K562 (cell line): Measurements from ENCODE around the gene SOBP. TPM values are rescaled to one million over a fixed set of nuclear protein-coding genes. Genes with fewer than 3 reads are reported as not detected.

Experiments used
- ATAC-seq: fragments of 200-7000 bp; cut with Tn5 transposase; 3 replicates; pipeline ENCODE4 v1.9.1; 2020; ENCODE audit warnings: moderate library complexity
- BruUV-seq: library from RNA; stranded (reverse); fragments of 400-500 nt; replicated peaks from 2 replicates; lab custom pipeline; 2021; lab: Mats Ljungman, UMichigan
- CTCF ChIA-PET: fragments of 300-600 bp; formaldehyde crosslinking; extraction: SDS; loops from one replicate; lab custom pipeline; 2021; ENCODE audit warnings: low intra/inter-chr PET ratio; lab: Yijun Ruan, JAX
- POLR2A ChIA-PET: fragments of 300-600, 350-650 bp; sonication (Branson Sonifier 250); formaldehyde crosslinking; extraction: SDS; loops from one replicate; lab custom pipeline; 2021; ENCODE audit warnings: antibody characterized with exemption, inconsistent platforms; lab: Yijun Ruan, JAX
- DNase-seq, 4 experiments: peaks; one replicate each; pipeline versions ENCODE4 v3.0.0 to v3.0.0-alpha.2; 2011 to 2018; ENCODE audit warnings: low spot score in 3 of 4, mixed read lengths in 3 of 4; ENCODE audit errors: extremely low read depth in 1 of 4
- FAIRE-seq: peaks from 2 replicates; lab custom pipeline; 2011; peaks lifted over from hg19 to GRCh38; lab: Jason Lieb, UNC
- H2AFZ ChIP-seq: 2 replicates; pipeline ENCODE4 v1.6.0; 2011; ENCODE audit warnings: low read depth, low read length, control low read depth, inconsistent platforms
- H3K27ac ChIP-seq: fragments of 200-600 bp; 3 replicates; pipeline ENCODE4 v1.8.0; 2011; ENCODE audit warnings: low read depth, mild to moderate bottlenecking, control low read depth, inconsistent platforms, low read length, moderate library complexity, mixed read lengths; ENCODE audit errors: extremely low read depth
- H3K27me3 ChIP-seq, 2 experiments: fragments of 300-600 bp in 1 of 2; 2 replicates in 1 of 2; 3 replicates in 1 of 2; pipeline versions ENCODE4 v1.6.0 to v1.8.0; 2011; ENCODE audit warnings: inconsistent platforms in 2 of 2, low read length in 2 of 2, mild to moderate bottlenecking in 1 of 2, mixed read lengths in 1 of 2, moderate library complexity in 1 of 2; ENCODE audit not compliant: control insufficient read depth in 2 of 2, insufficient read depth in 2 of 2
- H3K36me3 ChIP-seq: fragments of 300-600 bp; 3 replicates; pipeline ENCODE4 v1.8.0; 2011; ENCODE audit warnings: mild to moderate bottlenecking, low read length, inconsistent platforms; ENCODE audit not compliant: control insufficient read depth, insufficient read depth
- H3K4me1 ChIP-seq, 2 experiments: fragments of 200-600 bp in 1 of 2; replicated peaks in 1 of 2; 2 replicates in 1 of 2; 3 replicates in 1 of 2; pipeline versions ENCODE4 v1.5.1 to v1.8.0; 2011; ENCODE audit warnings: inconsistent platforms in 2 of 2, low read length in 2 of 2, mild to moderate bottlenecking in 1 of 2, mixed read lengths in 1 of 2, moderate library complexity in 1 of 2; ENCODE audit not compliant: control insufficient read depth in 2 of 2, insufficient read depth in 2 of 2
- H3K4me2 ChIP-seq: 2 replicates; pipeline ENCODE4 v1.6.1; 2011; ENCODE audit warnings: low read length, control low read depth, inconsistent platforms, mixed read lengths; ENCODE audit not compliant: insufficient read depth
- H3K4me3 ChIP-seq: fragments of 200-600 bp; sonication (generic), shearing (Covaris generic); 2 replicates; pipeline ENCODE4 v1.5.1; 2016; ENCODE audit warnings: control low read depth, inconsistent platforms
- H3K79me2 ChIP-seq: fragments of 200-600 bp; 3 replicates; pipeline ENCODE4 v1.8.0; 2011; ENCODE audit warnings: low read length, inconsistent platforms; ENCODE audit not compliant: control insufficient read depth, insufficient read depth
- H3K9ac ChIP-seq, 2 experiments: 2 replicates each; pipeline versions ENCODE4 v1.6.0 to v1.6.1; 2011; ENCODE audit warnings: low read depth in 2 of 2, low read length in 2 of 2, control low read depth in 1 of 2, inconsistent platforms in 1 of 2, mild to moderate bottlenecking in 1 of 2, mixed read lengths in 1 of 2; ENCODE audit not compliant: insufficient read depth in 1 of 2
- H3K9me1 ChIP-seq: one replicate; pipeline ENCODE4 v1.6.0; 2011; ENCODE audit warnings: inconsistent platforms, mild to moderate bottlenecking, low read length, moderate library complexity; ENCODE audit not compliant: control insufficient read depth, insufficient read depth
- H3K9me3 ChIP-seq: replicated peaks from 2 replicates; pipeline ENCODE4 v1.5.1; 2011; ENCODE audit warnings: low read depth, low read length, inconsistent platforms; ENCODE audit not compliant: control insufficient read depth, insufficient read depth
- H4K20me1 ChIP-seq: replicated peaks from 2 replicates; pipeline ENCODE4 v1.6.1; 2011; ENCODE audit warnings: low read length, inconsistent platforms, mixed read lengths; ENCODE audit not compliant: control insufficient read depth, insufficient read depth
- CSDE1 ChIP-seq, 2 experiments: fragments of 450-650 bp; IDR thresholded peaks; 2 replicates each; pipeline ENCODE4 v1.6.1; 2016; ENCODE audit warnings: mild to moderate bottlenecking in 1 of 2
- HCFC1 ChIP-seq: IDR thresholded peaks from 2 replicates; pipeline ENCODE4 v1.6.1; 2012; ENCODE audit warnings: low read depth, low read length, improper control_type of control experiment
- KLF10 ChIP-seq: fragments of 250-450 bp; sonication (Bioruptor Pico); IDR thresholded peaks from 2 replicates; pipeline ENCODE4 v1.6.1; 2021; ENCODE audit warnings: matching md5 sums
- MEIS2 ChIP-seq: fragments of 450-650 bp; IDR thresholded peaks from 2 replicates; pipeline ENCODE4 v1.6.1; 2014; ENCODE audit warnings: mild to moderate bottlenecking; ENCODE audit not compliant: partially characterized antibody
- MTA2 ChIP-seq: fragments of 450-650 bp; IDR thresholded peaks from 2 replicates; pipeline ENCODE4 v1.6.1; 2016; ENCODE audit warnings: low read depth
- RAD51 ChIP-seq: fragments of 450-650 bp; IDR thresholded peaks from 2 replicates; pipeline ENCODE4 v1.7.1; 2016; ENCODE audit warnings: low read depth, mild to moderate bottlenecking, borderline replicate concordance
- SMARCA5 ChIP-seq: fragments of 450-650 bp; IDR thresholded peaks from 2 replicates; pipeline ENCODE4 v1.6.1; 2016
- TARDBP ChIP-seq: fragments of 450-650 bp; IDR thresholded peaks from 2 replicates; pipeline ENCODE4 v1.6.1; 2016
- WGBS: fragments of 100-300 bp; shearing (Covaris generic); methylation state at CpG from one replicate; pipeline ENCODE4 v1.1.6; 2016; ENCODE audit warnings: low coverage, mixed read lengths; ENCODE audit not compliant: insufficient coverage; ENCODE audit errors: missing lambda C conversion rate; 5-methylcytosine and 5-hydroxymethylcytosine counted together
- in situ Hi-C: fragments of 300-500 bp; cut with MboI; formaldehyde crosslinking; loops from 4 replicates; pipeline ENCODE4 v1.15.0; 2018; ENCODE audit warnings: inconsistent platforms, mixed read lengths
- intact Hi-C: fragments of 100-400 bp; cut with micrococcal nuclease; formaldehyde crosslinking; loops from 2 replicates; pipeline ENCODE4 v1.14.2; 2022
- polyA plus RNA-seq, 8 experiments: library from polyadenylated mRNA; depleted of rRNA in 4 of 8; stranded (reverse) in 5 of 8; unstranded in 3 of 8; fragments of >200 nt; fragmentation: Nextera tagmentation in 2 of 8; fragmentation: Illumina TruSeq in 1 of 8; extraction: Ambion mirVana in 2 of 8; extraction: Trizol in 1 of 8; gene quantifications; 2 replicates each; pipeline versions ENCODE4 v1.2.1 to v1.2.3, GENCODE V29; 2011 to 2014; ENCODE audit warnings: inconsistent platforms in 1 of 8, missing spikeins in 1 of 8
- total RNA-seq, 7 experiments: library from RNA; depleted of rRNA in 6 of 7; stranded (reverse); fragments of >200 nt in 6 of 7; fragmentation: Illumina TruSeq in 2 of 7; extraction: Trizol in 2 of 7; gene quantifications; 2 replicates each; pipeline versions ENCODE4 v1.2.1 to v1.2.3, GENCODE V29; 2011 to 2021; ENCODE audit warnings: low replicate concordance in 1 of 7

The SOBP gene
- total and polyA plus RNA-seq, 9 of the 15 experiments (the other 6 are each of a cell fraction or from before 2014, with no cell fraction given), result 0.16 TPM; not detected in 8

DNA sequence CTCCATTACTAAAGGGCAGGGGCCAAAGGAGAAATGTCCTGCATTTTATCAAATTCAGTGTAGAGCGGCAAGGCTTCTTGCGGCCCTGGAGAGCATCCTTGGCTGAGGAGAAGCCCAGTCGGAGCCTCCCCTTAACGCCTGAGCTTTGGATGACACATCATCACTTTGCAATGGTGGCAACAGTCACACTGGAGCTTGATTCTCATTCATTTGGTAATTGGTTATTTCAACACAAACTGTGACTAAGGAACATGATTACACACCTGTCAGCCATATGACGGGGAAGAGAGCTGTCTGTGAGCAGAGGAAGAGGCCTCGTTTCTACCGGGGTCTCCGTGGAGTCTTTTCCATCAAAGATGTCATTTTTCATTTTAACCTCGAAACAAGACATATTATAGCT, 81.4 kb downstream of the SOBP start:
- H4K20me1 ChIP-seq, result no peaks in the 10 kb centered on the region
- no peak for TF ChIP-seq HCFC1
- TF ChIP-seq KLF10, result no peak
- TF ChIP-seq TARDBP, result no peak
- TF ChIP-seq SMARCA5, result no peak
- no peak for TF ChIP-seq MEIS2
- H3K27me3 ChIP-seq, result peaks cover 7 to 35% of the 10 kb centered on the region in 2 experiments; a peak in 4 of 5 replicates
- no peak overlapping the region for H3K4me2 ChIP-seq
- no peak overlapping the region for H3K9ac ChIP-seq
- ChIA-PET POLR2A (no interaction called here), CTCF (no interaction called here)
- no TSS peak for BruUV-seq
- no peak for ATAC-seq
- no peak for DNase-seq
- no peaks in the 10 kb centered on the region for H3K36me3 ChIP-seq
- no peak for FAIRE-seq
- no peaks in the 10 kb centered on the region for H3K4me1 ChIP-seq
- H3K4me3 ChIP-seq, result no peak overlapping the region
- intact Hi-C loops (no loop called here), in situ Hi-C loops (no loop called here)
- H3K9me3 ChIP-seq, result no peaks in the 10 kb centered on the region
- H3K79me2 ChIP-seq, result no peaks in the 10 kb centered on the region
- H3K9me1 ChIP-seq, result no peaks in the 10 kb centered on the region
- WGBS, result 1% methylated on average over 9 of the region's 9 CpGs
- H2AFZ ChIP-seq, result no peak overlapping the region
- no peak overlapping the region for H3K27ac ChIP-seq

DNA sequence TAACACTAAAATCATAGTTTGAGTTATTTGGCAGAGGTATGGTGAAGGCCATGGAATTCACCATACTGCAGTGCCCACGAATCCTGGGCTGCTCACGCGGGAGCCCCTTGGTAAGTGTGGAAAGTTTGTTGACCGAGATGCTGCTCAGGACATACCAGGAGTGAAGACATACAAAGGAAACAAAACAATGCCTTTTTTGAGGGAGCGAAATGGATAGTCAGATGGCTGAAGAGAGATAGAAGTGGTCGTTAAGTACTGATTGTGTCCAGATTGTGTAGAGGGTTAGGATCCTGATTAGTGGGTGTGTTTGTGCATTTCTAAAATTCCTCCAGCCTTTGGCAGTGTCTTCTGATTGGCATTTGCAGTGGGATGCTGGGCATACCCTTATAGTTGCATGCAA, 83.0 kb downstream of the SOBP start:
- 1% methylated on average over 6 of the region's 6 CpGs for WGBS
- DNase-seq (no peak), ATAC-seq (no peak), FAIRE-seq (no peak)
- Histone ChIP-seq H3K36me3 (no peaks in the 10 kb centered on the region), H3K9me3 (no peaks in the 10 kb centered on the region), H3K27ac (no peak overlapping the region), H3K79me2 (no peaks in the 10 kb centered on the region), H3K27me3 (peaks cover 13 to 35% of the 10 kb centered on the region in 2 experiments; a peak in 4 of 5 replicates), H3K9me1 (no peaks in the 10 kb centered on the region), H3K9ac (no peak overlapping the region), H4K20me1 (no peaks in the 10 kb centered on the region), H3K4me2 (no peak overlapping the region), H3K4me1 (no peaks in the 10 kb centered on the region), H2AFZ (no peak overlapping the region), H3K4me3 (no peak overlapping the region)
- intact Hi-C loops, result no loop called here
- in situ Hi-C loops, result no loop called here
- BruUV-seq, result no TSS peak
- CTCF ChIA-PET, result no interaction called here
- no peak for TF ChIP-seq MTA2
- no peak for TF ChIP-seq CSDE1 (IDR thresholded peaks at IDR 0.05)
- TF ChIP-seq RAD51, result no peak
- POLR2A ChIA-PET, result no interaction called here
